GM12873 (cell line): Measurements from ENCODE around the gene VEGFA.

Experiments
- TF ChIP-seq, protein P1 (sequence below): IDR thresholded peaks from 2 replicates; pipeline ENCODE4 v1.5.1; 2012; ENCODE audit warnings: low read depth, mild to moderate bottlenecking, moderate library complexity, low read length, control low read depth; ENCODE audit not compliant: insufficient read depth; ENCODE audit errors: missing control alignments

VEGFA gene

DNA sequence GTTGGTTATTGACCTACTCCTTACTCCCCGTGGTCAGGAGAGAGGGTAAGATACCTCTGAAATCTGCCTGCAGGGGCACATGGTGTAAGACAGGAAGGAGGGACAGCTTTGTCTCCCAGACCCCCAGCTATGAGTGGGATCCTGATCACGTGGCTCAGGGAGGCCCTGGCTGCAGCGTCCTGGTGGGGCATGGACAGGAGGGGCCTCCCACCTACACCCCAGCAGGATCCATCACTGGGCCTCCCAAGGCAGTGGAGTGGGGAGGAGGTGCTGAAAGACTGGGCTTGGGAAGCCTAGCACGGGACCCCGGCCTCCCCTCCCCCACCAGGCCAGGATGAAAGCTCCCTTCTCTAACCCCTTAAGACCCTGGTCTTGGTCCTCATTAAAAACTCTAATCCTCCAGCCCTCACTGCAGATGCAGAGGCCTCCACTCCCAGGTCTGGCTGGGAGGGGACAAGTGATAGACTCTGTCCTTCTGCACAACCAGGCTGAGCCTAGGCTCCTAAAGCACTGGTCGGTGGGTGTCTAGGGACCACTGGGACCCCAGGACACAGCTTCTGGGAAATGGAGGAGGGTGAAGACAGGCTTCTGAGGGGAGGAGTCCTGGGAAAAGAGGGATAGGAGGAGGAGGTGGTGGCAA, 29.6 kb upstream of the VEGFA start:
- TF ChIP-seq, protein P1, sequence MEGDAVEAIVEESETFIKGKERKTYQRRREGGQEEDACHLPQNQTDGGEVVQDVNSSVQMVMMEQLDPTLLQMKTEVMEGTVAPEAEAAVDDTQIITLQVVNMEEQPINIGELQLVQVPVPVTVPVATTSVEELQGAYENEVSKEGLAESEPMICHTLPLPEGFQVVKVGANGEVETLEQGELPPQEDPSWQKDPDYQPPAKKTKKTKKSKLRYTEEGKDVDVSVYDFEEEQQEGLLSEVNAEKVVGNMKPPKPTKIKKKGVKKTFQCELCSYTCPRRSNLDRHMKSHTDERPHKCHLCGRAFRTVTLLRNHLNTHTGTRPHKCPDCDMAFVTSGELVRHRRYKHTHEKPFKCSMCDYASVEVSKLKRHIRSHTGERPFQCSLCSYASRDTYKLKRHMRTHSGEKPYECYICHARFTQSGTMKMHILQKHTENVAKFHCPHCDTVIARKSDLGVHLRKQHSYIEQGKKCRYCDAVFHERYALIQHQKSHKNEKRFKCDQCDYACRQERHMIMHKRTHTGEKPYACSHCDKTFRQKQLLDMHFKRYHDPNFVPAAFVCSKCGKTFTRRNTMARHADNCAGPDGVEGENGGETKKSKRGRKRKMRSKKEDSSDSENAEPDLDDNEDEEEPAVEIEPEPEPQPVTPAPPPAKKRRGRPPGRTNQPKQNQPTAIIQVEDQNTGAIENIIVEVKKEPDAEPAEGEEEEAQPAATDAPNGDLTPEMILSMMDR: no peak

DNA sequence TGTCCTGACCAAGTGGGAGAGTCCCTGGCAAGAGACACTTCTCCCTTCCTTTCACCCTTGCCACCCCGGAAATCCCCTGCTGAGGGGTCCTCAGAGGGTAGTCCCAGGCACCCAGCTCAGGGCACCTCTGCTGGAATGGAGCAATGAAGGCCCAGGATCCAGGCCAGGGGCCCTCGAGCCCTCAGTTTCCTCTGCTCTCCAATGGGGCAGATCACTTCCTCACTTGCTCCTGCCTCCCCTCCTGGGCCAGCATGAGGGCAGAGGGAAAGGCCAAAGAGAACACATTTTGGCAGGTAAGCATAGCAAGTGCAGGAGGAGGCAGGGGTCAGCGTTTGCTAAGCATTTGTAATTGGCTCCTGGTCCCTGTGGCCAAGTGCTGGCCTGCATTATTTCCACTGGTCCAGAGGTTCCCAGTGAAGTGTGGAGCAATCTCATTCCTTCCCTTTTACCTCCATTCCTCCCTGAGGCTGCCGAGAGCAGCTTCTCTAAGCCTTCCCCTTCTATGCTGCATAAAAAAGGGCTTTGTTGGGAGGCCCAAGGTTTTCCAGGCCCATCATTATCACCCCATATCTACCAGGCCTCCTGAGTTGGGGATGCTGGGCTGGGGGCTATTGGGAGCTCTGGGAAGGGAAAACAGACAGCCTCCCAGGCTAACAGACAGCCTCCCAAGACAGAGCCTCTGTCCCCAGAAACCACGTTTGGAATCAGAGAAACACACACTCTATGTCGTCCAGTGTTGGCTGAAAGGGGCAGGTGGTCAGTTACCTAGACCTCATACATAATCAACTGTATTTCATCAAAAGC, 28.8 kb upstream of the VEGFA start:
- TF ChIP-seq, protein P1: no peak

DNA sequence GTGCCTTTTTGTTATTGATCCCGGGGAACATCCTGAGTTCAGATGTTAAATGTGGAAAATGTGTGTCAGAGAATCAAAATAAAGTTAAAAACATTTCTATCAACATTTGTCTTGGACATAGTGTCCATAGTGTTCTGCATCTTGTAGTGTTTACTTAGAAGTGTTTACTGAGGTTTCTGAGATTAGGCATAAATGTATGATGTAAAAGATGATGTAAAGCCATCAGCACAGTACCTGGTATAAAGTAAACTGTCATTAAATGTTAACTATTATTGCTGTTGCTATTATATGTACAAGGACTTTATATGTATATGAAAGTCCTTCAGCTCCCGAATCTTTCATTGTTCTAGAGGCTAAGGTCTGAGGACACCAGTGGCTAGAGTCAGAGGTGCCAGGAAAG, 28.2 kb upstream of the VEGFA start:
- TF ChIP-seq, protein P1: no peak

DNA sequence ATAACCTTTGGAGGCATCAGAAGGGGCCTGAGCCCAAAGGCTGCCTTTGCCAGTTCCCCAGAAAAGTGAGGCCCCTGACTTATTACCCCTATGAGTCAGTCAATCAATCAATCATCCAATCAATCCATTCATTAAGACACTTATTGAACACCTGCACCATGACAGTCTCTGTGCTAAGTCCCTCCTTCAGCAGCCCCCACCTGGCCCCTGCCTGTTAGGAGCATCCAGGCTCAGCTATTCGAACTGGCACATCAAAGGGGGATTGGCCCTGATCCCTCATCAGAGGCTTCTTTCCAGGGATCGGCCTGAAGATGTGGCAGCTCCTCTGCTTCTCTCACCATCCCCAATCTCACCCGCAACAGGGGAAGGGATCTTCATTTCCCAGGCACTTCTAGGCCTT, 27.7 kb upstream of the VEGFA start:
- TF ChIP-seq, protein P1: no peak

DNA sequence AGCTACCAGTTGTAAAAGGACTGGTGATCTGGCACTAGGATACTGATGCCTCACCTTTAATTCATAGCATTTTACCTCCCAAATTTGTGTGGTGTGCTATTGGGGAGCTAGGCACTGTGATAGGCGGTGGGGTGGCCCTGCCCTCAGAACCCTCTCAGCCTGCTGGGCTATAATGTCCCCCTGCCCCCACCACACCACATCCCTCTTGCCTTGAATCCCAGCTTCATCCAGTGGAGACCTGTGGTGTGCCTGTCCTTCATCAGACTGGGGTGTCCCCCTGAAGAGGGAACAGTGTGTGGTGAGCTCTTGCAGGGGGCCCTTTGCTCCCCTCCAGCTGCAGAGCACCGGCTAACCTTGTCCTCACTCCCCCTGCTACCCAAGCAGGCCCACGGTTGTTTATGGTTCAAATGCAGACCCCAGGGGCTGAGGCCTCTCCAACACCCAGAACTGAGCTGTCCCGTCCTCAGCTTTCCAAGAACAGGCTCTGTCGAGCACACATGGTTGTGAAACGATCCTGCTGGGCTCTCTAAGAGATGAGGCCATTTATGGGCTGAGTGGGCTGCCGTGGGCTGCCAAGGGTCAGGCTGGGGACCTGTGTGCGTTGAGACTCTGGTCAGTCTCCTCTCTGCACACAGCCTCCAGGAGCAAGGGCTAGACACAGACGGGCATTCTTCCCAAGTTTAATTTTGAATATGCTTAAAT, 26.9 kb upstream of the VEGFA start:
- TF ChIP-seq, protein P1: no peak

DNA sequence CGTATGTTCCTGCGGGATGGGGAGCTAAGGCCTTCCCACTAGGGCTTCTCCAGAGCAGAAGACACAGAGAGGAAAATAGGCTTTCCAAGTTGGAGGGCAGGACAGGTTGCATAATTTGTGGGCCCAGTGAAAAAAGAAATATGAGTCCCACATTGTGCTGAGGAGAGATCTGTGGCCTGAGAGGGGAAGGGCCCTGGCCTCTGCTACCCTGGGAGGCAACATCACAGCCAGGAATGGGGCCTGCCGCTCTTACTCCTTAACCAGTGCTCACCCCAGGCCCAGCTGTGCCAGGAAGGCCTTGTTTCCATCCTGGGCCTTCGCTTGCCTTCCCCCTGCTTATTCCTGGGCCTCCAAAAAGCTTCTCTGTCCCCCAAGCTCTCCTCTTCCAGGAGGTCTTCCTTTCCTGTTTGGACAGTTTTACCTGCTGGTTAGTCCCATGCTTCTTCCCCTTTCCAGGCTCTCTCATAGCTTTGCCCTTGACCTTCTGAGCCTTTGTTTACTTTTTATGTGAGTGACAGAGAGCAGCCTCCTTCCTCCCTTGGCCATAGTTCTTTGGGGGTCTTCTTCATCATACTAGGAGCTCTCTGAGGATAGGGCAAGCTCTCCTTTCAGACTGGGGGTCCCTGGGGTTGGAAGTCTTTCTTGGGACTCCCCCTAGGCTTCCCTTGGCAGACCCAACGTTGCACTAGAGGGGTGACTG, 26.2 kb upstream of the VEGFA start:
- TF ChIP-seq, protein P1: no peak

DNA sequence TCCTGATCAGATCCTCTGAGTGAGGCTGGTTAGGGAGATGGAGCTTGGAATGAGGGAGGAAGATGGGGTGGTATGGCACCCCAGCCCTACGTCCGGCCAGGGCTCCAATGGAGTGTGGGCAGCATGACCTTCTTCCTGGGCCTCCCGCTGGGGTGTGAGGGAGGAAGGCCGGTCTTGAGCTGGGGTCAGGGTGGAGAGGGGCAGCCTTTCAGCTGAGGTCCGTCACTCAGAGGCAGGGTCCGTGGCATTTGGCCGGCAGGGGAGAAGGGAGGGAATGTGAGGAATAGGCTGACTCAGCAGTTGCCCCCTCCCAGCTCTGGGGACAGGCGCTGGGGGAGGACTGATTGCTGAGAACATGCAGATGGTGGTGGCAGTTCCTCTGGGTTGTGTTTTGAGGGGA, 25.5 kb upstream of the VEGFA start:
- TF ChIP-seq, protein P1: no peak
